GM18505 (cell line): ENCODE data around the gene ZNF276.
"Not testable (repeated sequence)": the region's sequence is repeated elsewhere in the genome, so short reads cannot be mapped to it uniquely, and the experiment has no call there.

Experiments used
- ATAC-seq: cut with Tn5 transposase; IDR thresholded peaks from one replicate; pipeline ENCODE4 v1.9.1; 2021; ENCODE audit not compliant: unreplicated experiment
- POLR2A ChIP-seq: IDR thresholded peaks from 4 replicates; pipeline ENCODE4 v1.6.1; 2011; ENCODE audit warnings: borderline replicate concordance; ENCODE audit not compliant: insufficient read depth, insufficient read length; ENCODE audit errors: extremely low read depth

The ZNF276 gene

DNA sequence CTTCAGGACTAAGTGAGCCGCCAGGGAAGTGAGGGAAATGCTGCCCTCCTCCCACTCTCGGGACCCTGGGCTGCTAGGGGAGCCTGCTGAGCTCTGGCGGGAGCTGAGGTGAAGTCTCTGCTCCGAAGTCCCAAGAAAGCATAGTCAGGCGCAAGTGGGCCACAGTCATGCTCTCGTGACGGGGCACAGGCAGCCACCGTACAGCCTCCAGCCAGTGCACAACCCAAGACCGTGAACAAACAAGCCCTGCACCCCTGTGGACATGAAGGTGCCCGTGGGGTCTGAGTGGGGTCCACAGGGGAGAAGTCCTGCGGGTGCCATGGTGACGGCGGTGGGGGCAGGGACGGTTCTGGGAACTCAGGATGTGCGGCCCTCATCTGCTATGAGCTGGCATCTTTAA, 24.7 kb downstream of the ZNF276 start:
- no peak for ATAC-seq
- no peak for TF ChIP-seq POLR2A

DNA sequence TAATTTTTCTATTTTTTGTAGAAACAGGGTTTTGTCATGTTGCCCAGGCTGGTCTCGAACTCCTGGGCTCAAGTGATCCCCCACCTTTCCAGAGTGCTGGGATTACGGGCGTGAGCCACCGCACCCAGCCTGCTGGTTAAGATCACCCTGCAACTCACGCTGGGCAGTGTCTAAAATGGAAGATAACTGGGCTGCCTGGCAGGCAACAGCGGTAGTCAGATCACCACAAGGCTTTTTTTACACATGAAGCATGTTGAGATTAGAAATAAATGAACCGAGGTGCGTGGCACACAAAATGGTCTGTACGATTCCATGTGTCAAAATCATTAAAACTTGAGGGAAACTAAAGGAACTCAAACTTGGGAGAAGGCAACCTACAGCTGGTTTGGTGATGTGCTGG, 26.7 kb downstream of the ZNF276 start:
- no peak for TF ChIP-seq POLR2A
- no peak for ATAC-seq

DNA sequence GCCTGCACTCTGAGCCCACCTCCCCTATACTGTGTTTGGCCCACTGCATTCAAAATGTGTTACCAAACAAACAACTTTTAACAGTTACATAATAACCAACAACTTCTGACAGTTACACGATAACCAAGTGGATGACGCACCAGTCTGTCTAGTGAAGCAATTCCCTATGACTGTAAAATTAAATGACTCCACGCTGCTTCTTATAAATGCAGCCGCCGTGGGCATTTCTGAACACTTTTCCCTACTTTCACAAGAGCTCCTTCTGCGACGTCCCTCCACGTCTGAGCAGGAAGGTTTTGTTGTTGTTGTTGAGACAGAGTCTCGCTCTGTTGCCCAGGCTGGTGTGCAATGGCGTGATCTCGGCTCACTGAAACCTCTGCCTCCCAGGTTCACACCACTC, 27.6 kb downstream of the ZNF276 start:
- TF ChIP-seq POLR2A, result no peak
- no peak for ATAC-seq

DNA sequence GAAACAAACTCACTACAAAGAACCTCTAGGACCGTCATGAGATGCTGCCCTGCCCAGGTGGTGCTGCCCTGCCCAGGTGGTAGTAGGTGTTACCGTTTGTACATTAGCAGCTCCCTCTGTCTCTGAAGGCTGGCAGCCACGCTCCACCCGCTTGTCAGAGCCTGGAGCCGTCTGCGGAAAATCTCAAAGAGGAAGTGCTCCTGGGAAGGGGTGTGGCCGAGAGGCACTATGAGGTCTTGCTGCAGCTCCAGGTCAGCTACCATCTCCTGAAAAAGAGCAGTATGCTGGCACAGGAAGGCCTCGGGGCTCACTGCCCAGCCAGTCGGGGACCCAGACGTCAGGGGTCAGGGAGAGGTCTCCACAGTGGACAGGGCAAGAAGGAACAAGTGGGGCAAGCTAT, 28.3 kb downstream of the ZNF276 start:
- no peak for TF ChIP-seq POLR2A
- ATAC-seq, result no peak

DNA sequence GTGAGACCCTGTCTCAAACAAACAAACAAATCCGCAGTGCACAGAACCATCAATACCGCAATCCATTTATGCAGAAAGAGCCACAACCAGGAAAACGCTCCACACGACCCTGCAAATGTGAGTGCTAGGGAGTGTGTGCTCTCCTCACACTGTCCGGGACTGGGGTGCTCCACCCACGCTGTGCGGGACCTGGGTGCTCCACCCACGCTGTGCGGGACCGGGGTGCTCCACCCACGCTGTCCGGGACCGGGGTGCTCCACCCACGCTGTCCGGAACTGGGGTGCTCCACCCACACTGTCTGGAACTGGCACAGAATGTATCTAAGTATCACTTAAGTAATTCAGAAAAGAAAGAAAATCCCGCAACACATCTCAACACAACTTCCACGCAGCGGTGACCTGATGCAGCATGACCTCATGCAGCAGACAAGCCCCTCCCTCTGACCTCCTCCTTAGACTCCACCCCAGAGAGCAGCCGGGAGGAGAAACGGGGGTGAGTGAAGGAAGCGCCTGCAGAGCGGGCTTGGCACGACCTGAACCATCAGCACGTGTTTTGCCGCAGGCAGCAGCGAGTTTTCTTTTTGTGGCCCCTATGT, 38.5 kb downstream of the ZNF276 start:
- TF ChIP-seq POLR2A, result no peak
- no peak for ATAC-seq

DNA sequence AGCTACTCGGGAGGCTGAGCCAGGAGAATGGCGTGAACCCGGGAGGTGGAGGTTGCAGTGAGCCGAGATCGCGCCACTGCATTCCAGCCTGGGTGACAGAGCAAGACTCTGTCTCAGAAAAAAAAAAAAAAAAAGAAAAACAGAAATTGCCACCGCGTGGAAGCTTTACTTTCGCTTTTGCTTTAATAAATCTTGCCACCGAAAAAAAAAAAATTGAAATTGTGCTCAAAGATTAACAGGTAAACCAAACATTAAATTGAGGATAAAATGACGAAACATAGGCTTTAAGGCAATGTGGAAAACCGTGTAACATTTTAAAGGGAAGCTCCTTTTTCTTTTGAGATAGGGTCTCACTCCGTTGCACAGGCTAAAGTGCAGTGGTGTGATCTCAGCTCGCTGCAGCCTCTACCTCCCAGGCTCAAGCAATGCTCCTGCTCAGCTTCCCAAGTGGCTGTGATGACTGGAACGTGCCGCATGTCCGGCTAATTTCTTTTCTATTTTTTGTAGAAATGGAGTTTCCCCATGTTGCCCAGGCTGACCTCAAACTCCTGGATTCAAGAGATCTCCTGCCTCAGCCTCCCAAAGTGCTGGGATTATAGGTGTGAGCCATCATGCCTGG, 40.1 kb downstream of the ZNF276 start:
- no peak for ATAC-seq
- TF ChIP-seq POLR2A, result no peak

DNA sequence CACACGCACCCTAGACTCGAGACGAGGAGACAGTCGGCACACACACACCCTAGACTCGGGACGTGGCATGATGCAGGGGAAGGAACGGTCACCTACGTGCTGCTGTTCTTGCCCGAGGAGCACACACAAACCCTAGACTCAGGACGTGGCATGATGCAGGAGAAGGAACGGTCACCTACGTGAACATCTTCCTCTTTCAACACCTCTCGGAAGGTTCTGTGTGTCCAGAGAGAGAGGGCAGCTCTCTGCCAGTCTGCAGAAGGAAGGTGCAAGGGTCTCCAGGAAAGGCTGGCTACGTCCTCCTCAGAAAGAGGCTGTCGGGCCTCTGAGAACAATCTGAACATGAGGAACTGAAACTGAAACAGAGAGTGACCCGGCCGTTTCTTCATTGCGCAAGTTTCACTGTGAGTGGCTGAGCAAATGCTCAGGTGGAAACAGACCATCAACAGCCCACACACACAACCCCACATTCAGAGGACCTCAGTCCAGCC, 43.4 kb downstream of the ZNF276 start:
- peak; percentile 87 for ATAC-seq
- TF ChIP-seq POLR2A, result peak; percentile 78

DNA sequence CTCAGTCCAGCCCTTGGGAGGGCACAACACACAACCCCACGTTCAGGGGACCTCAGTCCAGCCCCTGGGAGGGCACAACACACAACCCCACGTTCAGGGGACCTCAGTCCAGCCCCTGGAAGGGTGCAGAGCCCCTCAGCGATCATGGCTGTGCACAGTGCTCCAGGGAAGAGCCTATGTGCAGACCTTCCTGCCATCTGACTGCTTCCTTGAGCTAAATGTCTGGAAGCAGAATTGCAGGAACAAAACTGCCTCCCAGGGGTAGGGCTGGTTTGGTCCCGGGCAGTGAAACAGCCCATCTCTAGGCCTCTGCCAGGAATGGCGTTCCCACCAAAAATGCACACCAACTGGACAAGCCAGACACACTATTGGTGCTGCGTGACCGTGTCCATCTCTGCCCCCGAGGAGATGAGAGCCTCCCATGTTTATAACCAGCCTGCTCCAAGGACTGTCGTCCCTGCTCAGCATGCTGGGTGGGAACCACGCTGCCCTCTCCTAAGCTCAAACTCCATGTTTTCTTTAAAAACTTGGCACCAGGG, 44.0 kb downstream of the ZNF276 start:
- peak; percentile 17 for ATAC-seq
- no peak for TF ChIP-seq POLR2A

DNA sequence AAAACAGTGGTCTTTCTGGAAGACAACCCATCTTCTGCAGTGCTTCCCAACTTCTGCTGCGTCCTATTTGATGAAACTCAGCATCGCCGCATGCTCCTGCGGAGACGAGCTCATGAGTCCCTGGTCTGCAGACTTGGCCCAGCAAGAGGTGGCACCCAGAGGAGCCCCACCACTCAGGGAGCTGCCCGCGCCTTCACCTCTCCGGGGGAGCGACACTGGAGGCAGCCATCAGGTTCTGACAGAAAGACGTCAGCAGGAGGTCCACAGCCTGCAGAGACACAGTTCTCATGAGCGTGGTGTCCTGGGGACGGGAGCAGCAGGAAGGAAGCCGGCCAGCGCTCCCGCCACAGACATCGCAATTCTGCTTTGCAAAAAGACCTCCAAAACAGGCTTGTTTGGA, 49.0 kb downstream of the ZNF276 start:
- TF ChIP-seq POLR2A, result no peak
- ATAC-seq, result no peak

DNA sequence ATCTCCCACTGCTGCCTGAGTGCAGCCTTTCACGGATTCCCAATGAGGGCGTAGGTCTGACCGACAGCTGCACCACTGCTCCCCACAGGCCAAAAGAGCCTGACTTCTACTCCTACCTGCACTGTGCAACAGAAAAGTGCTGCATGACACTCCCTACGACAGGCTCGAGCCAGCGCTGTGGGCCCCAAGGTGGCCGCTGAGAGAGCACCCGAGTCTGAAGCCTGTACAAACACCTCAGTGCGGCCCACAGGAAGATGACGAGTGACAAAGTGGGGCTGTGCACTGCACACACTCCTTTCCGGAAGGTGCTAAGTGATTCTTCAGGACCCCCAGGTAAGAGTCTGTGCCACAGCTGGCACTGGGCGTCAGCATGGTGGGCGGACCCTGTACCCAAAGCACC, 53.9 kb downstream of the ZNF276 start:
- ATAC-seq, result no peak
- TF ChIP-seq POLR2A, result no peak

DNA sequence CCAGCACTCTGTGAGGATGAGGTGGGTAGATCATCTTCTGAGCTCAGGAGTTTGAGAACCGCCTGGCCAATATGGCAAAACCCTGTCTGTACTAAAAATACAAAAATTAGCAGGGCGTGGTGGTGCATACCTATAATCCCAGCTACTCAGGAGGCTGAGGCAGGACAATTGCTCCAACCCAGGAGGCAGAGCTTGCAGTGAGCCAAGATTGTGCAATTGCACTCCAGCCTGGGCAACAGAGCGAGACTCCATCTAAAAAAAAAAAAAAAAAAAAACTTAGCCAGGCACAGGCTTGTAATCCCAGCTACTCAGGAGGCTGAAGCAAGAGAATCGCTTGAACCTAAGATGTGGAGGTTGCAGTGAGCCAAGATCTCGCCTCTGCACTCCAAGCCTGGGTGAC, 56.9 kb downstream of the ZNF276 start:
- ATAC-seq, result not testable (repeated sequence)

DNA sequence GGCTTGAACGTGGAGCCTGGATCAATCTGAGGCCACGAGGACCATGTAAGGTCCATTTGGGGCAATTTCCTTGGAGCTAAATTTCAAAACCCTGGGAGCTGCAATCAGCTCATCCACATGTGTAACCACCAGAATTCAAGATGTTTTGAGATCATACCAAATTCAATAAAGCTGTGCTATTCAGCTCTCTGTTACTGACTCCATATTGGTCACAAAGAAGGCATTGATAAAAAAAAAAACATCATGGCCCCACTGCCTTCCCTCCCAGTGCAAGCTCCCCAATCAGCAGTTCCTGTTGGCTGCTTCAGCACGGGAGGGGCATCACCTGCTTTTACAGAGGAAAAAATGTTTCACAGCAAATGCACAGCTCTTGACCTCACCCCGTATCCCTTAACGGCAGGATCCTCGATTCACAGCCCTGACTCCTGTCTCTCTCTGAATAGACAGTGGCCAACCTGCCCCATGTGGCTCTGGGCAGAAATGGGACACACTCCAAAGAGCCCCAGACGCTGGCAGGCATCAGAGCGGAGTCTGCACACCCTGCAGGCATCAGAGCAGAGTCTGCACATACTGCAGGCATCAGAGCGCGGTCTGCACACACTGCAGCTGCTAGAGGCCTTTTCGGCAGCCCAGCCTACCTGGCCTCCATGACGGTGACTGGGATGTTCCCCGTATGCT, 58.0 kb downstream of the ZNF276 start:
- no peak for TF ChIP-seq POLR2A

DNA sequence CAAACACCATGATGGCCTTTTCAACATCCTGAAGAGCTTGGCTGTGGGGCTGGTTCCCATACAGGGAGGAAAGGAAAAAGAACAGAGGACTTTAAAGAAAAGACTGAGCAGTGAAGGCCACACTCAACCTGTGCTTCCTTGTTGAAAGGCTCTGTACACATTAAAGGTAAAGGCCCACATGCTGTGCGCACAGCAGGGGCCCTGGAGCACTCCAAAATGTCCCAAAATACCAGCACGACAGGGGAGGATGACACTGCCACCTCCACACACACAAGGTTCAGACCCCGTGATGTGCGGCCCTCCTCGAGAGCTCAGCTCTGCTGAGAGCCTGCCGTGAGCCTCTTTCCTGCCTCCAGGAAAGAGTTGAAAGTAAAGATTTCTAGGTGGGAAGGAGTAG, 58.6 kb downstream of the ZNF276 start:
- ATAC-seq, result no peak

More for the DNA sequence above, 58.0 kb downstream of the ZNF276 start:
- no peak for ATAC-seq

DNA sequence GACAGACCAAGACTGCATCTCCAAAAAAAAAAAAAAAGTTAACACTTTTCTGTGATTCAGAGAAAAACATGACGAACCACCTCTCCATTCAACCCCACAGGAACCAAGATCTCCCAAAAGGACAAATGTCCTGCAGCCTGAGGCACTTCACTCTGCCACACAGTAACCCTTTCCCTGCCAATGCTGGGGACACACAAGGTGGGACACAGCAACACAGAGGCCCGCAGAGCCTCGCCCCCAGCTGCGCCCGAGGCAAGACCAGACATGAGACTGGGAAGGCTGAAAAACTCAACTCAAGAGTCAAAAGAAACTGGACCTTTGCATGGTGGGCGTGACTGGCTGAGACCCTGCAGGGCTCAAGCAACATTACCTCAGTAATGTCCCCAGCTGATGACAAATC, 61.2 kb downstream of the ZNF276 start:
- no peak for TF ChIP-seq POLR2A
- no peak for ATAC-seq

More for the DNA sequence above, 58.6 kb downstream of the ZNF276 start:
- TF ChIP-seq POLR2A, result no peak

DNA sequence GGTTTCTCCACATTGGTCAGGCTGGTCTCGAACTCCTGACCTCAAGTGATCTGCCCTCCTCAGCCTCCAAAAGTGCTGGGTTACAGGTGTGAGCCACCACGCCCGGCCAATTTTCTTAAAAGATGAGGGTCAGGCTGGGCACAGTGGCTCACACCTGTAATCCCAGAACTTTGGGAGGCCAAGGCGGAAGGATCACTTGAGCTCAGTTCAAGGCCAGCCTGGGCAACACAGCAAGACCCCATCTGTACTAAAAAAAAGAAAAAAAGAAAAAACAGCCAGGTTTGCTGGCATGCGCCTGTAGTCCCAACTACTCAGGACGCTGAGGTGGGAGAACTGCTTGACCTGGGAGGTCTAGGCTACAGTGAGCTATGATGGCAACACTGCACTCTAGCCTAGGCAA, 62.6 kb downstream of the ZNF276 start:
- not testable (repeated sequence) for ATAC-seq
